Keratinocyte (primary cell): ENCODE results near the gene SHFL. TPM values are rescaled to one million over a fixed set of nuclear protein-coding genes. Genes with fewer than 3 reads are reported as not detected.
A peak's percentile ranks its signal among the peaks of the same experiment; 100 is the strongest.

Source experiments
- DNase-seq: peaks from one replicate; pipeline ENCODE4 v3.0.0-alpha.2; 2011; ENCODE audit warnings: low read depth, missing footprints, low spot score
- FAIRE-seq: peaks from 2 replicates; lab custom pipeline; 2011; peaks lifted over from hg19 to GRCh38; lab: Jason Lieb, UNC
- H2AFZ ChIP-seq: 2 replicates; pipeline ENCODE4 v1.6.0; 2012; ENCODE audit warnings: low read length, control low read depth, inconsistent platforms; ENCODE audit not compliant: control insufficient read depth
- H3K27ac ChIP-seq: 2 replicates; pipeline ENCODE4 v1.5.1; 2011; ENCODE audit warnings: low read length; ENCODE audit not compliant: control insufficient read depth, insufficient read depth
- H3K27me3 ChIP-seq: 3 replicates; pipeline ENCODE4 v1.6.0; 2011; ENCODE audit warnings: low read length; ENCODE audit not compliant: control insufficient read depth, insufficient read depth; ENCODE audit errors: extremely low read depth
- H3K36me3 ChIP-seq, 2 experiments: 2 replicates in 1 of 2; 3 replicates in 1 of 2; pipeline ENCODE4 v1.5.1; 2011; ENCODE audit warnings: low read length in 2 of 2, mild to moderate bottlenecking in 1 of 2; ENCODE audit not compliant: control insufficient read depth in 2 of 2, insufficient read depth in 2 of 2; ENCODE audit errors: extremely low read depth in 1 of 2
- H3K4me1 ChIP-seq: 3 replicates; pipeline ENCODE4 v1.5.1; 2011; ENCODE audit warnings: low read length; ENCODE audit not compliant: control insufficient read depth, insufficient read depth; ENCODE audit errors: extremely low read depth
- H3K4me2 ChIP-seq: 3 replicates; pipeline ENCODE4 v1.6.0; 2011; ENCODE audit warnings: low read depth, low read length; ENCODE audit not compliant: control insufficient read depth, insufficient read depth; ENCODE audit errors: extremely low read depth
- H3K4me3 ChIP-seq, 3 experiments: fragments of 200-600 bp in 1 of 3; sonication (generic) in 1 of 3; 2 replicates in 2 of 3; 3 replicates in 1 of 3; pipeline ENCODE4 v1.5.1; 2011 to 2016; ENCODE audit warnings: low read length in 3 of 3, mild to moderate bottlenecking in 3 of 3, control low read depth in 2 of 3, inconsistent platforms in 1 of 3, low read depth in 1 of 3, mixed read lengths in 1 of 3, mixed run types in 1 of 3, moderate library complexity in 1 of 3; ENCODE audit not compliant: control insufficient read depth in 2 of 3, insufficient read depth in 2 of 3; ENCODE audit errors: extremely low read depth in 1 of 3
- H3K79me2 ChIP-seq: 2 replicates; pipeline ENCODE4 v1.6.0; 2012; ENCODE audit warnings: low read length; ENCODE audit not compliant: control insufficient read depth, insufficient read depth
- H3K9ac ChIP-seq: 3 replicates; pipeline ENCODE4 v1.6.0; 2011; ENCODE audit warnings: low read length; ENCODE audit not compliant: control insufficient read depth, insufficient read depth; ENCODE audit errors: extremely low read depth
- H3K9me1 ChIP-seq: 3 replicates; pipeline ENCODE4 v1.6.0; 2011; ENCODE audit warnings: low read length; ENCODE audit not compliant: control insufficient read depth, insufficient read depth; ENCODE audit errors: extremely low read depth
- H3K9me3 ChIP-seq: 2 replicates; pipeline ENCODE4 v1.5.1; 2012; ENCODE audit warnings: low read depth, low read length; ENCODE audit not compliant: control insufficient read depth
- H4K20me1 ChIP-seq: 3 replicates; pipeline ENCODE4 v1.6.0; 2011; ENCODE audit warnings: low read length; ENCODE audit not compliant: control insufficient read depth, insufficient read depth; ENCODE audit errors: extremely low read depth
- EZH2 ChIP-seq: IDR thresholded peaks from one replicate; pipeline ENCODE4 v1.6.1; 2012; ENCODE audit warnings: inconsistent platforms, mild to moderate bottlenecking, low read length, moderate library complexity
- dilution Hi-C: fragments of 300-500 bp; cut with MboI; formaldehyde crosslinking; loops from one replicate; pipeline ENCODE4 v1.7.0; 2020; ENCODE audit warnings: low sequenced_read_pairs; ENCODE audit not compliant: extremely low pct_ligation_motif_present
- polyA plus RNA-seq, 5 experiments: library from polyadenylated mRNA; depleted of rRNA in 3 of 5; stranded (reverse) in 3 of 5; stranded (forward) in 1 of 5; unstranded in 1 of 5; fragments of >200 nt; gene quantifications; 1 replicate in 1 of 5; 2 replicates in 3 of 5; 3 replicates in 1 of 5; pipeline versions ENCODE4 v1.2.1 to v1.2.3, GENCODE V29; 2011 to 2012; ENCODE audit warnings: missing spikeins in 2 of 5, low read depth in 1 of 5, low replicate concordance in 1 of 5
- TF ChIP-seq, protein P1 (sequence below), 3 experiments: IDR thresholded peaks in 1 of 3; conservative IDR thresholded peaks in 1 of 3; optimal IDR thresholded peaks in 1 of 3; 2 replicates in 2 of 3; 3 replicates in 1 of 3; pipeline versions ENCODE3 to v1.5.1; 2011; ENCODE audit warnings: low read length in 3 of 3, mild to moderate bottlenecking in 3 of 3, moderate library complexity in 2 of 3, control low read depth in 1 of 3, inconsistent platforms in 1 of 3; ENCODE audit not compliant: insufficient read depth in 2 of 3; ENCODE audit errors: extremely low read depth in 1 of 3

Gene SHFL
- polyA plus RNA-seq, 1 donor (not counting 4 experiments of a cell fraction or from before 2014, with no cell fraction given): 36.4 TPM

DNA sequence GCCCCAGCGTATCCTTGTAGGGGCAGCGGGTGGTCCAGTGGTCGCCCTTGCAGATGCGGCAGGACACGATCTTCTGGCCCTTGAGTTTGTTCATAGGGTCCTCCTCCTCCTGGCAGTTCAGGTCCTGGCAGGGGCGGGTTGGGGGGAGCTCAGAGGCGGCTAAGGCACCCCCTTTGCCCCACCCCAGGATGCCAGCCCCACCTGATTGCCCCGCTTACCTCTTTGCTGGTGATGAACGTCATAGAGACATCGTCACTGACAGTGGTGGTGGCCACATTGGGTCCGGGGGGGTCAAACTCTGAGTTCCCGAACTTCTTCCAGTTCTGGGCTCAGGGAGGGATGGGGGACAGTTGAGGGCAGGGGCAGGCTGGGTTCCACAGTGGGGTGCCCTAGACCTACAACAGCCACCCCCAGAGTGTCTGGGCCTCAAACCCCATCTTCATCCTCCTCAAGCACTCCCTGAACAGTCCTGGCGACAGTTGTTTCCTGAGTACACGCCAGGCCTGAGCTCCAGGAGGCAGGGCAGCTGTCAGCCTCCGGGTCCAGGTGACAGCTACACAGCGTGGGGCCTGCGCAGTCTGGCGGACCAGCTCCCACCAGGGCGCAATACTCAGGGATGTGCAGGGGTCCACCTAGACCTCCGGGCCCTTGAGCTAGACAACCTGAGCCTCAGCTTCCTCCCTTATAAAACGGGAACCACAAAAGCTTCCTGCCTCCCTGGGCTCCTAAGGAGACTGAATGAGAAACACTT lies 30.9 kb downstream of the SHFL start:
- Histone ChIP-seq H3K36me3 (peaks cover 28 to 31% of the 10 kb centered on the region in 2 experiments), H3K9me3 (no peaks in the 10 kb centered on the region), H2AFZ (no peak overlapping the region), H3K4me2 (no peak overlapping the region), H3K4me3 (no peak overlapping the region), H4K20me1 (peaks cover 13% of the 10 kb centered on the region), H3K27ac (no peak overlapping the region), H3K9me1 (no peaks in the 10 kb centered on the region), H3K4me1 (peaks cover 16% of the 10 kb centered on the region), H3K9ac (no peak overlapping the region), H3K27me3 (no peaks in the 10 kb centered on the region), H3K79me2 (peaks cover 28% of the 10 kb centered on the region)
- no peak for TF ChIP-seq EZH2
- TF ChIP-seq, protein P1, sequence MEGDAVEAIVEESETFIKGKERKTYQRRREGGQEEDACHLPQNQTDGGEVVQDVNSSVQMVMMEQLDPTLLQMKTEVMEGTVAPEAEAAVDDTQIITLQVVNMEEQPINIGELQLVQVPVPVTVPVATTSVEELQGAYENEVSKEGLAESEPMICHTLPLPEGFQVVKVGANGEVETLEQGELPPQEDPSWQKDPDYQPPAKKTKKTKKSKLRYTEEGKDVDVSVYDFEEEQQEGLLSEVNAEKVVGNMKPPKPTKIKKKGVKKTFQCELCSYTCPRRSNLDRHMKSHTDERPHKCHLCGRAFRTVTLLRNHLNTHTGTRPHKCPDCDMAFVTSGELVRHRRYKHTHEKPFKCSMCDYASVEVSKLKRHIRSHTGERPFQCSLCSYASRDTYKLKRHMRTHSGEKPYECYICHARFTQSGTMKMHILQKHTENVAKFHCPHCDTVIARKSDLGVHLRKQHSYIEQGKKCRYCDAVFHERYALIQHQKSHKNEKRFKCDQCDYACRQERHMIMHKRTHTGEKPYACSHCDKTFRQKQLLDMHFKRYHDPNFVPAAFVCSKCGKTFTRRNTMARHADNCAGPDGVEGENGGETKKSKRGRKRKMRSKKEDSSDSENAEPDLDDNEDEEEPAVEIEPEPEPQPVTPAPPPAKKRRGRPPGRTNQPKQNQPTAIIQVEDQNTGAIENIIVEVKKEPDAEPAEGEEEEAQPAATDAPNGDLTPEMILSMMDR (optimal IDR thresholded peaks at IDR 0.05 in 1 of 3, IDR thresholded peaks at IDR 0.05 in 1 of 3, conservative IDR thresholded peaks at IDR 0.05 in 1 of 3; ENCODE audit: extremely low read depth in 1 of 3, insufficient read depth in 2 of 3, low read length in 3 of 3): no peak
- FAIRE-seq (no peak), DNase-seq (no peak)
- dilution Hi-C loops: no loop called here

DNA sequence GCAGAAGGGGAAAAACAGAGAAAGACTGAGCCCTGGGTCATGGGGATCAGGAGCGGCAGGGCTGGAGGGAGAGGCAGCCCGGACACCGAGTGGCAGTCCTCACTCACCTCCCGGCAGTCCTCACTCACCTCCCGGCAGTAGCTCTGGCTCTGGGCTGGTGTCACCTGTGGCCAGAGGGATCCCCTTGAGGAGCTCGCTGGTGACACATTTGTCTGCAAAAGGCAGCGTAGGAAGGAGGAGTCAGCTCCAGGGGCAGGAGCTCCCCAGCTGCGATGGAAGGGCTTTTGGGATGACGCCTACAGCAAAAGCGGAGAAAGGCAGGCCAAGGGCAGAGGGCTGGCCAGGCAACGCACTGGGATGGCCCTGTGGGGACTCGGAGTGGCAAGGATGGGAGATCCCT lies 32.8 kb downstream of the SHFL start:
- Histone ChIP-seq H3K4me3 (peak overlapping the region; percentile 86 to 93 (median 92)), H3K79me2 (peaks cover 28% of the 10 kb centered on the region), H3K27ac (peak overlapping the region; percentile 83), H3K9me3 (no peaks in the 10 kb centered on the region), H3K27me3 (no peaks in the 10 kb centered on the region), H3K36me3 (peaks cover 25 to 28% of the 10 kb centered on the region in 2 experiments), H3K4me1 (peaks cover 16% of the 10 kb centered on the region), H3K9ac (peak overlapping the region; percentile 96), H4K20me1 (peaks cover 8% of the 10 kb centered on the region), H2AFZ (no peak overlapping the region), H3K4me2 (peak overlapping the region; percentile 85), H3K9me1 (no peaks in the 10 kb centered on the region)
- DNase-seq (no peak), FAIRE-seq (no peak)
- TF ChIP-seq, protein P1 (optimal IDR thresholded peaks at IDR 0.05 in 1 of 3, IDR thresholded peaks at IDR 0.05 in 1 of 3, conservative IDR thresholded peaks at IDR 0.05 in 1 of 3; ENCODE audit: extremely low read depth in 1 of 3, insufficient read depth in 2 of 3, low read length in 3 of 3): no peak
- no peak for TF ChIP-seq EZH2
- dilution Hi-C loops: no loop called here
